Suprapubic skin (tissue), 4 donors: ENCODE measurements around the gene CFAP68. TPM values are rescaled to one million over a fixed set of nuclear protein-coding genes. Genes with fewer than 3 reads are reported as not detected.

Experiments used
- DNase-seq, 2 donors: peaks; one replicate each; pipeline ENCODE4 v3.0.0-alpha.2; 2019; ENCODE audit warnings: low spot score in 2 of 2
- H3K27ac ChIP-seq: fragments of 200-600 bp; sonication (generic); one replicate; pipeline ENCODE4 v1.5.1; 2019
- H3K27me3 ChIP-seq: fragments of 200-600 bp; sonication (generic); one replicate; pipeline ENCODE4 v1.5.1; 2019
- H3K36me3 ChIP-seq: fragments of 200-600 bp; sonication (generic); one replicate; pipeline ENCODE4 v1.5.1; 2019
- H3K4me1 ChIP-seq: fragments of 200-600 bp; sonication (generic); one replicate; pipeline ENCODE4 v1.5.1; 2019
- H3K4me3 ChIP-seq: fragments of 200-600 bp; sonication (generic); one replicate; pipeline ENCODE4 v1.5.1; 2019; ENCODE audit warnings: mild to moderate bottlenecking
- H3K9me3 ChIP-seq: fragments of 200-600 bp; sonication (generic); one replicate; pipeline ENCODE4 v1.5.1; 2019
- EP300 ChIP-seq: sonication (generic); formaldehyde crosslinking; IDR thresholded peaks from one replicate; pipeline ENCODE4 v1.6.1; 2017; ENCODE audit warnings: antibody characterized with exemption
- POLR2A ChIP-seq, 2 donors: fragments of 450-650 bp; IDR thresholded peaks; one replicate each; pipeline ENCODE4 v1.6.1; 2017; ENCODE audit warnings: antibody characterized with exemption in 2 of 2, mild to moderate bottlenecking in 2 of 2, moderate library complexity in 2 of 2
- POLR2AphosphoS5 ChIP-seq, 3 donors: sonication (generic); formaldehyde crosslinking; IDR thresholded peaks; one replicate each; pipeline ENCODE4 v1.6.1; 2017; ENCODE audit warnings: antibody characterized with exemption in 3 of 3
- WGBS: methylation state at CpG from one replicate; pipeline ENCODE4 v1.1.5; 2018; 5-methylcytosine and 5-hydroxymethylcytosine counted together
- total RNA-seq, 4 donors: library from RNA; depleted of rRNA; stranded (reverse); fragments of >200 nt; gene quantifications; one replicate each; pipeline ENCODE4 v1.1.0, GENCODE V29; 2016

CFAP68 gene
- total RNA-seq, 4 donors from 2014 or later, result 27.7 to 42.4 (median 32.7) TPM

GRCh38 chr11:111934306-111934705 is 55.0 kb downstream of the CFAP68 start:
- H3K9me3 ChIP-seq, result no peaks in the 10 kb centered on the region
- DNase-seq, result no peak
- no peak overlapping the region for H3K4me3 ChIP-seq
- 90% methylated on average over 1 of the region's 1 CpG for WGBS
- peaks cover 39% of the 10 kb centered on the region for H3K4me1 ChIP-seq
- no peaks in the 10 kb centered on the region for H3K36me3 ChIP-seq
- H3K27me3 ChIP-seq, result no peaks in the 10 kb centered on the region
- TF ChIP-seq EP300 (no peak), POLR2AphosphoS5 (IDR thresholded peaks at IDR 0.05) (no peak), POLR2A (IDR thresholded peaks at IDR 0.05) (no peak)
- no peak overlapping the region for H3K27ac ChIP-seq

Other genes with a start within 250 kb of the CFAP68 start
- 10 to 100 TPM; 27.9 to 39.8 (median 31.8) TPM for gene PPP2R1B, start 113.2 kb upstream of the CFAP68 start, total RNA-seq
- 10 to 100 TPM; 26.2 to 74.3 (median 31.4) TPM for gene ALG9, start 8.0 kb upstream of the CFAP68 start, total RNA-seq
- gene FDXACB1, start 376 bp upstream of the CFAP68 start, total RNA-seq, result 1 to 10 TPM; 3.5 to 5.6 (median 3.9) TPM
- gene CRYAB, start 32.2 kb downstream of the CFAP68 start, total RNA-seq, result 100 to 1,000 TPM; 144 to 203 (median 176) TPM
- gene HSPB2, start 33.2 kb downstream of the CFAP68 start, total RNA-seq, result 1 to 10 TPM in 1 of 4 donors, not detected in 3; 3.1 TPM
- 10 to 100 TPM in 1 of 4 donors, 1 to 10 TPM in 3; 7.5 to 10.4 (median 9.7) TPM for gene C11orf52, start 39.4 kb downstream of the CFAP68 start, total RNA-seq
- gene DIXDC1, start 57.8 kb downstream of the CFAP68 start, total RNA-seq, result 10 to 100 TPM; 11.8 to 20.9 (median 13.1) TPM
- gene DLAT, start 145.9 kb downstream of the CFAP68 start, total RNA-seq, result 10 to 100 TPM; 16.0 to 32.5 (median 24.4) TPM
- 1 to 10 TPM; 1.1 to 2.6 (median 2.3) TPM for gene PIH1D2, start 194.5 kb downstream of the CFAP68 start, total RNA-seq
- 10 to 100 TPM; 14.4 to 20.2 (median 17.1) TPM for gene NKAPD1, start 194.8 kb downstream of the CFAP68 start, total RNA-seq
- gene TIMM8B, start 207.2 kb downstream of the CFAP68 start, total RNA-seq, result 10 to 100 TPM; 15.0 to 48.4 (median 37.1) TPM
- 100 to 1,000 TPM in 3 of 4 donors, 10 to 100 TPM in 1; 64.4 to 125 (median 109) TPM for gene SDHD, start 207.3 kb downstream of the CFAP68 start, total RNA-seq